ENCODE results near the gene BCL7A.
"Not testable (repeated sequence)": the region's sequence is repeated elsewhere in the genome, so short reads cannot be mapped to it uniquely, and the experiment has no call there.

The BCL7A gene

GRCh38 chr12:122021822-122022392 lies at the start of gene BCL7A:
BCL7A (plus strand) TSS chr12:122021884; CDS start chr12:122022092, 208 bp downstream.
- DNase-seq = peak; percentile 72 to 79

- no peak for DNase-seq
These were observed 47.4 kb upstream of the BCL7A start for GRCh38 chr12:121974026-121974985.

- DNase-seq = no peak
These were observed 46.7 kb upstream of the BCL7A start for GRCh38 chr12:121975021-121975420.

GRCh38 chr12:121976950-121977349 lies 44.7 kb upstream of the BCL7A start:
- no peak for DNase-seq

- DNase-seq = peak; percentile 19 to 60
These were observed 41.3 kb upstream of the BCL7A start for GRCh38 chr12:121980191-121980891.

- DNase-seq = no peak
These were observed 40.8 kb upstream of the BCL7A start for GRCh38 chr12:121980892-121981272.

GRCh38 chr12:121981456-121981855 lies 40.2 kb upstream of the BCL7A start:
- DNase-seq = no peak

- DNase-seq = no peak
These were observed 38.7 kb upstream of the BCL7A start for GRCh38 chr12:121982950-121983349.

DNA sequence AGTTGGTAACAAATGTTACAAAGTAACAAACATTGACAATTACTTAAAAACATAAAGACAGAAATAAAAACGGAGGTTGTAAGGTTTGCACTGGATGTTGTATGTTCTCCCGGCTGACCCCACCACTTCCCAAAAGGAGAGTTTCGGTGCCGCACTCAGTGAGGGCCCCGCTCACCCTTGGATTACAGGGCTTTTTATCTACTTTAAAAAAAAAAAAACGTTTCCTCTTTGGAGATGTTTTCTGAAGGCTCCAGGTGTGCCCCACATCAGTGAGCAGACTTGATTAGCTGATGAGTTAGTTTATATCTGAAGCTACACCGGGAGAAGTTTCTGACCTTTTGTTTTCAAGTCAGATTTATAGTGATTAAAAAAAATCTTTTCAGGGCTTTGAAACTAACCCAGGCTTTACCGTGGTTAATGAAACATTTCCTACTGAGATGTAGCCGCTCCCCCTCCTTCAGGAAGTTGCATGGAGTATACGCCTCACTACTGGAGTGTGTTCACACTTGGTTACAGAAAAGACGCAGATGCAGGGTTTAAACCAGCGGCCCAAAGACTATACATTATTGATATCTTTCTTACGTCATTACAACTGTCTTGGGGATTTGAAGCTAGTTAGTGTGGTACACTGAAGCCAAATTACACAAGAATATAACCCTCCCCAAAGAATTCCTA lies 38.0 kb upstream of the BCL7A start:
- DNase-seq = no peak

DNA sequence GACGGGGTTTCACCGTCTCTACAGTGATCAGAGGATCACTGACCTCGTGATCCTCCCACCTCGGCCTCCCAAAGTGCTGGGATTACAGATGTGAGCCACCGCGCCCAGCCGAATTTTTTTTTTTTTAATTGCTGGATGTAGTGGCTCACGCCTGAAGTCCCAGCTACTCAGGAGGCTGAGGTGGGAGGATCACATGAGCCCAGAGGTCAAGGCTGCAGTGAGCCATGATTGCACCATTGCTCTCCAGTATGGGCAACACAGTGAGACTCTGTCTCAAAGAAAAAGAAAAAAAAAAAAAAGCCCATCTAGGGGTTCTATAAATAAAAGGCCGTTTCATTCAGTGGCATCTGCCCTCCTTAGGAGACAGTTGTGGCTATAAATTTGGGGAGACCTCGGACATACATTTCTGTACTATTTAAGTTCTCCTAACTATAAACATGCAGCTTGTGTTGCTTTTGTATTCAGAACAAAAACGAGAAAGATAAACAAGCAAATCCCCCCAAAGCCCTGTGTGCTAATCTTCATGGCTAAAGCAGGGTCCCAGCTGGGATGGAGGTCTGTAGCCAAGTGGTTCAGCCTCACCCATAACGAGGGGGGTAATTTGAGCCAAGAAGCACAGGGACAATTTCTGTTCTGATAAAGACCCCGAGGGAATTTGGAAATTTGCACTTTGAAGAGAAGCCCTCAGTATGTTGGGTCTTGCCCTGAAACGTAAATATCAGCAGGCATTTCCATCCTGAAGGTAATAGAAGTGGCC lies 35.0 kb upstream of the BCL7A start:
- no peak for DNase-seq

DNA sequence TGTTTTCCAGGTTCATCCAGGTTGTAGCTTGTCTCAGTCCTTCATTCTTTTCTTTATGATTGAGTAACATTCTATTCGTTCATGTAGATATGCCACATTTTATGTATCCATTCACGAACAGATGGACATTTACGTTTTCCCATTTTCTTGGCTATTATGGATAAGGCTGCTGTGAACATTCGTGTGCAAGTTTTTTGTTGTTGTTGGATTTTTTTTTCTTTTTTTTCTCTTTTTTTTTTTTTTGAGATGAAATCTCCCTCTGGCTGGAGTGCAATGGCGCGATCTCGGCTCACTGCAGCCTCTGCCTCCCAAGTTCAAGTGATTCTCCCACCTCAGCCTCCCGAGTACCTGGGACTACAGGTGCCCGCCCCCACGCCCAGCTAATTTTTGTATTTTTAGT lies 33.2 kb upstream of the BCL7A start:
- DNase-seq = not testable (repeated sequence)

DNA sequence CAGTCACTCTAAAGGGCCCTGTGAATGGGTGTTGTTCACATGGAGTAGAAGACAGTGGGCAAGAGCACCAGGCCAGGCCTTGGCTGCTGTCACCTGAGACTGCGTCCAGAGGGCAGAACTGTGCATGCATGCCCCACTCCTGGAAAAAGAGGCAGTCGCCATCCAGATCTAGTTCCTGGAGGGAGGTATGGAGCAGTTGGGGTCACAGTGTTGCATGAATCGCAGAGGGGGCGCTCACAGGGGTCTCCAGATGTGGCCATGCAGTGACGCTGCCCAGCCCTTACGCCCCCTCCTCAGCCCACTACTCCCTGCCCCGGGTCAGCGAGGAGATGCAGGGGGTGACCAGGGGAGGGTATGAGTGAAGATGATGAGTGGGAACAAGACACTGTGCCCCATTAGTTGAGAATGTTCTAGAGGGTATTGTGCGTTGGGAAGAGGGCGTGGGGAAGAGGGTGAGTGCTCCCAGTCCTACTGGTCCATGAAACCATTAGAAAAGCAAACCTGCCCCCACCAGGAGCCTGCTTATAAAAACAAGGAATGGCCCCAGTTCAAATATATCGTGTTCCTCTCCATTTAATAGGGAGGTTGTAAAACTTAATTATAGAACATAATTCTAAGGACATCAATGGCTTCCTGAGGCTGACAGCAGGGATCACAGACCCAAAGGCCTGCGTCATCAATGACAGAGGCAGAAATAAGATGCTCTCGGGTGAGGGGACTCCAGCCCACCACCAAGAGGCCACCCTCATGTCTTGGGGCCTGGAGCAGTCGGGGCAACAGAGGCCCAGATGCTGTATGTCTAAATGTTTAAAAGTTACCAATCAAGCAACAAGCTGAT lies 32.2 kb upstream of the BCL7A start:
- DNase-seq = no peak

- no peak for DNase-seq
These were observed 31.5 kb upstream of the BCL7A start for GRCh38 chr12:121990114-121990647.

DNA sequence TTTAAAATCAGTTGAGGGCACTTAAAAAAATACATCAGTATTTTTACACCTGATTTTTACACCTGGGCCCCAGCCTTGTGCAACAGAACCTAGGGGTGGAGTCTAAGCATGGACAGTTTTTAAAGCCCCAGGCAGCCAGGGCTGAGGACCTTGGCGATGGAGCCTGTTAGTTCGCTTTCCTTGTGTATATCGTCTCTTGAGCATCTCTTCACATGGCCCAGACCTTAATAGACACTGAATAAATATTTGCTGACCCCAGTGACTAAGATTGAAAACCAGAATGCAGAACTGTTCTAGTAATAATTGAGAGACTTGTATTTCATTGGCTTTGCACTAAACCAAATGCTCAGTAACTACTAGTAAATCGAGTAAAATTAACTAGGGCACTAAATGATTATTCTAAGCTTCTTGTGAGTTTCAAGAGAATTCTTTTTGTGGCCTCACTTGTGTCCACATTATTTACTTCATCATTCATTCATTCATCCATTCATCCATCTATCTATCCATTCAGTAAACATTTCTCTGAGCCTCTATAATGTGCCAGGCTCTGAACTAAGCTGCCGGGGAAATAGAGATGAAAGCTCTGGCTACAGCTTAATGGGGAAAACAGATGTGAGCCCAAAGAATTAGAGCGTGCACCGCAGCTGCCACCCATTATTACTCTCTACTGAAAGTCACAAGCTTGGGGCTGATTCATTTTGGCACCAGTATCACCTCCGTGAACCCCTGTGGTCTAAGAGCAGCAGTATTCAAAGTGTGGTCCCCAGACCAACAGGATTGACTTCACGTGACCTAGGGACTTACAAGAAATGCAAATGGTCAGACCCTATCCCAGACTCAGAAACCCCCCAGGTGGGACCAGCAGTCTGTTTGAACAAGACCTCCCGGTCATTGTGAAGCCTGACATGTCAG lies 30.7 kb upstream of the BCL7A start:
- DNase-seq = no peak

DNA sequence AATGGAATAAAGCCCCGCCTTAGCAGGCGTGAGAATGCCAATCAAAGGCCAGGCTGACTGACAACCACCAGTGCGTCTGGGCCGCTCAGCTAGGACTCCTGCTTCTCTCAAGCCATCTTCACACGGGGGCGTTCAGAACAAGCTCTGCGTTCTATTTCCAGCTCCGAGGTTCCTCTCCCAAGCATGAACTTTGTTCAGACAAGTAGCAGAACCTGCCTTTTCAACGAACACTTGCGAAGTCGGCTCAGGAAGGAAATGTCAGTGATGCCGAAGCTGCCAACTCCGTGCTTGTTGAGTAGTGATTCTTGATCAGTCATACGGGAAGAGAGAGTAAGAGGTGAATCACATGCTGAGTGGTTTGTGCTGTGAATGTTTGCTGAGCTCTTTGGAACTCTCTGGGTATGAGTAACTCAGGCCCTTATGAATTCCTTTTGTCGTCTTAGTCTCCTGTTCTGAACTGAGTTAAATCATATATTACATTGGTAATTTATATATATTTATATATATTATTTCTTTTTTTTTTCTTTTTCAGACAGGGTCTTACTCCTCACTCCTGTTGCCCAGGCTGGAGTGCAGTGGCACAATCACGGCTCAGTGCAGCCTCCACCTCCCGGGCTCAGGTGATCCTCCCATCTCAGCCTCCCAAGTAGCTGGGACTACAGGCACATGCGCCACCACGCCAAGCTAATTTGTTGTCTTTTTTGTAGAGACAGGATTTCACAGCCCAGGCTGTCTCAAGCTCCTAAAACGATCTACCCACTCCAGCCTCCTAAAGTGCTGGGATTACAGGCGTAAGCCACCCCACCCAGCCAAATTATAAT lies 29.4 kb upstream of the BCL7A start:
- DNase-seq = peak; percentile 11 to 60

- DNase-seq = no peak
These were observed 25.4 kb upstream of the BCL7A start for GRCh38 chr12:121996050-121996944.

- DNase-seq = no peak
These were observed 24.6 kb upstream of the BCL7A start for GRCh38 chr12:121996945-121997612.
